Keratinocyte (primary cell): Measurements from ENCODE around the gene COG3. TPM values are rescaled to one million over a fixed set of nuclear protein-coding genes. Genes with fewer than 3 reads are reported as not detected.

ENCODE experiments used
- DNase-seq: peaks from one replicate; pipeline ENCODE4 v3.0.0-alpha.2; 2011; ENCODE audit warnings: low read depth, missing footprints, low spot score
- FAIRE-seq: peaks from 2 replicates; lab custom pipeline; 2011; peaks lifted over from hg19 to GRCh38; lab: Jason Lieb, UNC
- H2AFZ ChIP-seq: 2 replicates; pipeline ENCODE4 v1.6.0; 2012; ENCODE audit warnings: low read length, control low read depth, inconsistent platforms; ENCODE audit not compliant: control insufficient read depth
- H3K27ac ChIP-seq: 2 replicates; pipeline ENCODE4 v1.5.1; 2011; ENCODE audit warnings: low read length; ENCODE audit not compliant: control insufficient read depth, insufficient read depth
- H3K27me3 ChIP-seq: 3 replicates; pipeline ENCODE4 v1.6.0; 2011; ENCODE audit warnings: low read length; ENCODE audit not compliant: control insufficient read depth, insufficient read depth; ENCODE audit errors: extremely low read depth
- H3K36me3 ChIP-seq, 2 experiments: 2 replicates in 1 of 2; 3 replicates in 1 of 2; pipeline ENCODE4 v1.5.1; 2011; ENCODE audit warnings: low read length in 2 of 2, mild to moderate bottlenecking in 1 of 2; ENCODE audit not compliant: control insufficient read depth in 2 of 2, insufficient read depth in 2 of 2; ENCODE audit errors: extremely low read depth in 1 of 2
- H3K4me1 ChIP-seq: 3 replicates; pipeline ENCODE4 v1.5.1; 2011; ENCODE audit warnings: low read length; ENCODE audit not compliant: control insufficient read depth, insufficient read depth; ENCODE audit errors: extremely low read depth
- H3K4me2 ChIP-seq: 3 replicates; pipeline ENCODE4 v1.6.0; 2011; ENCODE audit warnings: low read depth, low read length; ENCODE audit not compliant: control insufficient read depth, insufficient read depth; ENCODE audit errors: extremely low read depth
- H3K4me3 ChIP-seq, 3 experiments: fragments of 200-600 bp in 1 of 3; sonication (generic) in 1 of 3; 2 replicates in 2 of 3; 3 replicates in 1 of 3; pipeline ENCODE4 v1.5.1; 2011 to 2016; ENCODE audit warnings: low read length in 3 of 3, mild to moderate bottlenecking in 3 of 3, control low read depth in 2 of 3, inconsistent platforms in 1 of 3, low read depth in 1 of 3, mixed read lengths in 1 of 3, mixed run types in 1 of 3, moderate library complexity in 1 of 3; ENCODE audit not compliant: control insufficient read depth in 2 of 3, insufficient read depth in 2 of 3; ENCODE audit errors: extremely low read depth in 1 of 3
- H3K79me2 ChIP-seq: 2 replicates; pipeline ENCODE4 v1.6.0; 2012; ENCODE audit warnings: low read length; ENCODE audit not compliant: control insufficient read depth, insufficient read depth
- H3K9ac ChIP-seq: 3 replicates; pipeline ENCODE4 v1.6.0; 2011; ENCODE audit warnings: low read length; ENCODE audit not compliant: control insufficient read depth, insufficient read depth; ENCODE audit errors: extremely low read depth
- H3K9me1 ChIP-seq: 3 replicates; pipeline ENCODE4 v1.6.0; 2011; ENCODE audit warnings: low read length; ENCODE audit not compliant: control insufficient read depth, insufficient read depth; ENCODE audit errors: extremely low read depth
- H3K9me3 ChIP-seq: 2 replicates; pipeline ENCODE4 v1.5.1; 2012; ENCODE audit warnings: low read depth, low read length; ENCODE audit not compliant: control insufficient read depth
- H4K20me1 ChIP-seq: 3 replicates; pipeline ENCODE4 v1.6.0; 2011; ENCODE audit warnings: low read length; ENCODE audit not compliant: control insufficient read depth, insufficient read depth; ENCODE audit errors: extremely low read depth
- EZH2 ChIP-seq: IDR thresholded peaks from one replicate; pipeline ENCODE4 v1.6.1; 2012; ENCODE audit warnings: inconsistent platforms, mild to moderate bottlenecking, low read length, moderate library complexity
- dilution Hi-C: fragments of 300-500 bp; cut with MboI; formaldehyde crosslinking; loops from one replicate; pipeline ENCODE4 v1.7.0; 2020; ENCODE audit warnings: low sequenced_read_pairs; ENCODE audit not compliant: extremely low pct_ligation_motif_present
- polyA plus RNA-seq, 5 experiments: library from polyadenylated mRNA; depleted of rRNA in 3 of 5; stranded (reverse) in 3 of 5; stranded (forward) in 1 of 5; unstranded in 1 of 5; fragments of >200 nt; gene quantifications; 1 replicate in 1 of 5; 2 replicates in 3 of 5; 3 replicates in 1 of 5; pipeline versions ENCODE4 v1.2.1 to v1.2.3, GENCODE V29; 2011 to 2012; ENCODE audit warnings: missing spikeins in 2 of 5, low read depth in 1 of 5, low replicate concordance in 1 of 5
- TF ChIP-seq, protein P1 (sequence below), 3 experiments: IDR thresholded peaks in 1 of 3; conservative IDR thresholded peaks in 1 of 3; optimal IDR thresholded peaks in 1 of 3; 2 replicates in 2 of 3; 3 replicates in 1 of 3; pipeline versions ENCODE3 to v1.5.1; 2011; ENCODE audit warnings: low read length in 3 of 3, mild to moderate bottlenecking in 3 of 3, moderate library complexity in 2 of 3, control low read depth in 1 of 3, inconsistent platforms in 1 of 3; ENCODE audit not compliant: insufficient read depth in 2 of 3; ENCODE audit errors: extremely low read depth in 1 of 3

Gene COG3
- polyA plus RNA-seq, 1 donor (not counting 4 experiments of a cell fraction or from before 2014, with no cell fraction given), result 31.0 TPM

DNA sequence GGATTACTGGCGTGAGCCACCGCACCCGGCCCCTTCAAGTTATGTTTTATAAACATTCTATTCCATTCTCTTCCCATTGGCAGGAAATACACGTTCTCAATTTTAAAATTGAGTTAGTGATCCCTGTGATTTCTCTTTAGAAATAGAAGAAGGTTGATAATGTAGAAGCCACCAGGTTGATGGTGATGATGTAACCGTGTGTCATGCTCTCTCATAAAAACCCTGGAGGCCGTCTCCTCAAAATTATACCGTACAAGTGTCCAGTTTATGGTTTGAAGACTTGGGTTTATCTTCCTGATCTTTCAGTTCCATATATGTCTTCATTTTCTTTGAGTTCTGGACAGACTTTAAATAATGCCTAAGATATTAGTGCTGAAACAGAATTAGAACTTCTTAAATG is 32.2 kb downstream of the COG3 start:
- dilution Hi-C loops, result no loop called here
- no peak for FAIRE-seq
- no peaks in the 10 kb centered on the region for H3K9me3 ChIP-seq

DNA sequence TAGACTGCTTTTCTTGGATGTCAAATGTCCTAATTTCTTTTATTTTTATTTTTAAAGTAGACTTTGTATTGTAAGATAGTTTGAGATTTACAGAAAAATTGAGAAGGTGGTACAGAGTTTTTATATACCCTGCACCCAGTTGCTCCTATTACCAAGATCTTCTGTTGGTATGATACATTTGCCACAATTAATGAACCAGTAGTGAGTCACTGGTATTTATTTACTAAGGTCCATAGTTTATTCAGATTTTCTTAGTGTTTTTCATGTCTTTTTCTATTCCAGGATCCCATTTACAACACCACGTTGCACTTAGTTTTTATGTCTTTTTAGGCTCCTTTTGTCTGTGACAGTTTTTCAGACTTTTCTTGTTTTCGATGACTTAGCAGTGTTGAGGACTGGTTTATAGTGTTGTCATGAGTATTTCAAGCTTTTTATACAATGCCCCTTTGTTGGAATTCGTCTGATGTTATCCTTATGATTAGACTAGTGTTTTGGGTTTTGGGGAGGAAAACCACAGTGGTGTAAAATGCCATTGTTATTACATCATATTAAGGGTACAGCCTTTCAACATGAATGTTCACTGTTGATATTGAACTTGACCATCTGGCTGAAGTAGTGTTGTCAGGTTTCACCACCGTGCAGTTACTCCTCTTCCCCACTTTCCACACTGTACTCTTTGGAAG is 35.9 kb downstream of the COG3 start:
- Histone ChIP-seq H3K79me2 (peaks cover 19% of the 10 kb centered on the region), H3K4me2 (peak overlapping the region; percentile 56), H3K9me3 (no peaks in the 10 kb centered on the region), H2AFZ (no peak overlapping the region), H3K9me1 (peaks cover 3% of the 10 kb centered on the region), H3K36me3 (peaks cover 21 to 39% of the 10 kb centered on the region in 2 experiments), H3K27me3 (no peaks in the 10 kb centered on the region), H3K9ac (peak overlapping the region; percentile 46), H3K4me3 (peak overlapping the region in 1 of 3 experiments; percentile 30), H3K27ac (peak overlapping the region; percentile 88), H4K20me1 (no peaks in the 10 kb centered on the region), H3K4me1 (peaks cover 28% of the 10 kb centered on the region)
- DNase-seq, result peak; percentile 56
- TF ChIP-seq, protein P1, sequence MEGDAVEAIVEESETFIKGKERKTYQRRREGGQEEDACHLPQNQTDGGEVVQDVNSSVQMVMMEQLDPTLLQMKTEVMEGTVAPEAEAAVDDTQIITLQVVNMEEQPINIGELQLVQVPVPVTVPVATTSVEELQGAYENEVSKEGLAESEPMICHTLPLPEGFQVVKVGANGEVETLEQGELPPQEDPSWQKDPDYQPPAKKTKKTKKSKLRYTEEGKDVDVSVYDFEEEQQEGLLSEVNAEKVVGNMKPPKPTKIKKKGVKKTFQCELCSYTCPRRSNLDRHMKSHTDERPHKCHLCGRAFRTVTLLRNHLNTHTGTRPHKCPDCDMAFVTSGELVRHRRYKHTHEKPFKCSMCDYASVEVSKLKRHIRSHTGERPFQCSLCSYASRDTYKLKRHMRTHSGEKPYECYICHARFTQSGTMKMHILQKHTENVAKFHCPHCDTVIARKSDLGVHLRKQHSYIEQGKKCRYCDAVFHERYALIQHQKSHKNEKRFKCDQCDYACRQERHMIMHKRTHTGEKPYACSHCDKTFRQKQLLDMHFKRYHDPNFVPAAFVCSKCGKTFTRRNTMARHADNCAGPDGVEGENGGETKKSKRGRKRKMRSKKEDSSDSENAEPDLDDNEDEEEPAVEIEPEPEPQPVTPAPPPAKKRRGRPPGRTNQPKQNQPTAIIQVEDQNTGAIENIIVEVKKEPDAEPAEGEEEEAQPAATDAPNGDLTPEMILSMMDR (optimal IDR thresholded peaks at IDR 0.05 in 1 of 3, IDR thresholded peaks at IDR 0.05 in 1 of 3, conservative IDR thresholded peaks at IDR 0.05 in 1 of 3; ENCODE audit: extremely low read depth in 1 of 3, insufficient read depth in 2 of 3, low read length in 3 of 3), result no peak
- TF ChIP-seq EZH2, result no peak
- FAIRE-seq, result peak; percentile 94
- dilution Hi-C loops, result no loop called here

More for the DNA sequence above, 32.2 kb downstream of the COG3 start:
- no peaks in the 10 kb centered on the region for H3K27me3 ChIP-seq
- H4K20me1 ChIP-seq, result no peaks in the 10 kb centered on the region
- no peak overlapping the region for H3K4me3 ChIP-seq
- H3K79me2 ChIP-seq, result peaks cover 7% of the 10 kb centered on the region
- H2AFZ ChIP-seq, result no peak overlapping the region
- no peak for TF ChIP-seq EZH2
- TF ChIP-seq, protein P1 (optimal IDR thresholded peaks at IDR 0.05 in 1 of 3, IDR thresholded peaks at IDR 0.05 in 1 of 3, conservative IDR thresholded peaks at IDR 0.05 in 1 of 3; ENCODE audit: extremely low read depth in 1 of 3, insufficient read depth in 2 of 3, low read length in 3 of 3), result no peak
- H3K36me3 ChIP-seq, result peaks cover 12 to 17% of the 10 kb centered on the region in 2 experiments
- H3K9ac ChIP-seq, result no peak overlapping the region
- no peak for DNase-seq
- no peaks in the 10 kb centered on the region for H3K9me1 ChIP-seq
- peaks cover 38% of the 10 kb centered on the region for H3K4me1 ChIP-seq
- H3K27ac ChIP-seq, result no peak overlapping the region
- no peak overlapping the region for H3K4me2 ChIP-seq
